HCT116 (cell line): Measurements from ENCODE around the gene NDUFB10. TPM values are rescaled to one million over a fixed set of nuclear protein-coding genes. Genes with fewer than 3 reads are reported as not detected.
A peak's percentile ranks its signal among the peaks of the same experiment; 100 is the strongest.

Experiments
- ATAC-seq: fragments of 200-7000 bp; cut with Tn5 transposase; 2 replicates; pipeline ENCODE4 v1.9.1; 2020; ENCODE audit warnings: mild to moderate bottlenecking, moderate library complexity
- BruUV-seq: library from RNA; stranded (reverse); fragments of 400-500 nt; replicated peaks from 2 replicates; lab custom pipeline; 2021; lab: Mats Ljungman, UMichigan
- CTCF ChIA-PET: fragments of 300-600 bp; sonication (Branson Sonifier 250); formaldehyde crosslinking; loops from one replicate; lab custom pipeline; 2021; ENCODE audit warnings: antibody characterized with exemption; lab: Charles Lee
- POLR2A ChIA-PET: fragments of 300-600, 350-600 bp; sonication (Branson Sonifier 250); formaldehyde crosslinking; loops from one replicate; lab custom pipeline; 2021; ENCODE audit warnings: antibody characterized with exemption; lab: Charles Lee
- RAD21 ChIA-PET, 2 experiments: fragments of 300-600 bp; sonication (Branson Sonifier 250); formaldehyde crosslinking; loops; one replicate each; lab custom pipeline; 2023; ENCODE audit warnings: low total read pairs in 2 of 2; ENCODE audit not compliant: uncharacterized antibody in 2 of 2, unreplicated experiment in 2 of 2, low non-redundant PET in 1 of 2; lab: Charles Lee
- DNase-seq: peaks from one replicate; pipeline ENCODE4 v3.0.0-alpha.2; 2010; ENCODE audit warnings: low read depth, low spot score
- H2AFZ ChIP-seq: fragments of 200-600 bp; shearing (Covaris generic), sonication (generic); 2 replicates; pipeline ENCODE4 v1.6.1; 2017; ENCODE audit warnings: low read depth, mixed run types, mixed read lengths, antibody characterized with exemption, low read length; ENCODE audit not compliant: poor library complexity, severe bottlenecking
- H3K27ac ChIP-seq: 2 replicates; pipeline ENCODE4 v1.5.1; 2012; ENCODE audit warnings: low read depth, low read length
- H3K27me3 ChIP-seq: fragments of 200-600 bp; sonication (generic); 2 replicates; pipeline ENCODE4 v1.6.1; 2016; ENCODE audit warnings: mixed run types, low read length, mixed read lengths; ENCODE audit not compliant: insufficient read depth
- H3K36me3 ChIP-seq, 2 experiments: fragments of 200-500 bp in 1 of 2; fragments of 200-600 bp in 1 of 2; sonication (Bioruptor generic) in 1 of 2; sonication (generic) in 1 of 2; 2 replicates each; pipeline versions ENCODE4 v1.5.1 to v1.6.1; 2014 to 2016; ENCODE audit warnings: low read length in 2 of 2, inconsistent platforms in 1 of 2, mixed read lengths in 1 of 2, mixed run types in 1 of 2; ENCODE audit not compliant: insufficient read depth in 2 of 2, control insufficient read depth in 1 of 2
- H3K4me1 ChIP-seq, 2 experiments: fragments of 200-600 bp in 1 of 2; sonication (generic) in 1 of 2; 2 replicates each; pipeline versions ENCODE4 v1.5.1 to v1.6.1; 2012 to 2017; ENCODE audit warnings: low read length in 2 of 2, inconsistent platforms in 1 of 2, mild to moderate bottlenecking in 1 of 2, mixed read lengths in 1 of 2, mixed run types in 1 of 2, moderate library complexity in 1 of 2; ENCODE audit not compliant: insufficient read depth in 2 of 2, control insufficient read depth in 1 of 2
- H3K4me2 ChIP-seq: fragments of 200-600 bp; sonication (generic); 2 replicates; pipeline ENCODE4 v1.6.1; 2017; ENCODE audit warnings: mixed run types, low read length, mixed read lengths
- H3K4me3 ChIP-seq, 2 experiments: fragments of 200-600 bp in 1 of 2; sonication (generic) in 1 of 2; replicated peaks in 1 of 2; 2 replicates each; pipeline ENCODE4 v1.5.1; 2011 to 2016; ENCODE audit warnings: low read length in 2 of 2, control low read depth in 1 of 2, low read depth in 1 of 2, mild to moderate bottlenecking in 1 of 2, mixed read lengths in 1 of 2, mixed run types in 1 of 2
- H3K79me2 ChIP-seq: fragments of 200-600 bp; sonication (generic); 2 replicates; pipeline ENCODE4 v1.6.1; 2017; ENCODE audit warnings: mild to moderate bottlenecking, mixed run types, low read length, moderate library complexity, mixed read lengths; ENCODE audit not compliant: insufficient read depth
- H3K9ac ChIP-seq: fragments of 200-600 bp; sonication (generic); 2 replicates; pipeline ENCODE4 v1.6.1; 2016; ENCODE audit warnings: low read length, mixed read lengths
- H3K9me2 ChIP-seq: fragments of 200-600 bp; sonication (generic), shearing (Covaris generic); 2 replicates; pipeline ENCODE4 v1.6.1; 2017; ENCODE audit warnings: mixed run types, mild to moderate bottlenecking, moderate library complexity; ENCODE audit not compliant: insufficient read depth
- H3K9me3 ChIP-seq, 2 experiments: fragments of 200-500 bp in 1 of 2; fragments of 200-600 bp in 1 of 2; sonication (Bioruptor generic) in 1 of 2; sonication (generic) in 1 of 2; 2 replicates each; pipeline ENCODE4 v1.6.1; 2014 to 2017; ENCODE audit warnings: low read length in 2 of 2, mixed read lengths in 2 of 2, inconsistent platforms in 1 of 2, low read depth in 1 of 2, mild to moderate bottlenecking in 1 of 2, mixed run types in 1 of 2, moderate library complexity in 1 of 2; ENCODE audit not compliant: control insufficient read depth in 1 of 2, insufficient read depth in 1 of 2
- H4K20me1 ChIP-seq: fragments of 200-600 bp; sonication (generic), shearing (Covaris generic); 2 replicates; pipeline ENCODE4 v1.6.1; 2017; ENCODE audit warnings: mixed run types, mild to moderate bottlenecking, moderate library complexity; ENCODE audit not compliant: insufficient read depth
- CBX3 ChIP-seq: IDR thresholded peaks from 2 replicates; pipeline ENCODE4 v1.6.1; 2012; ENCODE audit warnings: low read depth
- CEBPB ChIP-seq: IDR thresholded peaks from 2 replicates; pipeline ENCODE4 v1.6.1; 2012; ENCODE audit warnings: low read depth
- EGR1 ChIP-seq: IDR thresholded peaks from 2 replicates; pipeline ENCODE4 v1.6.1; 2012; ENCODE audit warnings: low read depth
- ELF1 ChIP-seq: IDR thresholded peaks from 2 replicates; pipeline ENCODE4 v1.6.1; 2012; ENCODE audit warnings: low read depth, borderline replicate concordance
- EZH2 ChIP-seq: fragments of 200-600 bp; sonication (generic); IDR thresholded peaks from 2 replicates; pipeline ENCODE4 v1.6.1; 2017; ENCODE audit warnings: antibody characterized with exemption, mixed run types
- EZH2phosphoT487 ChIP-seq: fragments of 200-600 bp; IDR thresholded peaks from 2 replicates; pipeline ENCODE4 v1.6.1; 2018; ENCODE audit warnings: antibody characterized with exemption, borderline replicate concordance
- FOSL1 ChIP-seq: IDR thresholded peaks from 2 replicates; pipeline ENCODE4 v1.6.1; 2012; ENCODE audit warnings: low read depth
- POLR2A ChIP-seq: IDR thresholded peaks from 2 replicates; pipeline ENCODE4 v1.7.0; 2011; ENCODE audit warnings: borderline replicate concordance; ENCODE audit not compliant: insufficient read depth, insufficient read length; ENCODE audit errors: extremely low read depth
- POLR2AphosphoS5 ChIP-seq: IDR thresholded peaks from 2 replicates; pipeline ENCODE4 v1.6.1; 2011; ENCODE audit warnings: mild to moderate bottlenecking, low read depth, low read length, moderate library complexity
- SRF ChIP-seq: IDR thresholded peaks from 2 replicates; pipeline ENCODE4 v1.6.1; 2012; ENCODE audit warnings: low read depth
- TCF7L2 ChIP-seq: IDR thresholded peaks from 2 replicates; pipeline ENCODE4 v1.7.0; 2011; ENCODE audit warnings: borderline replicate concordance, inconsistent platforms; ENCODE audit not compliant: insufficient read depth, insufficient read length; ENCODE audit errors: extremely low read depth
- YY1 ChIP-seq: IDR thresholded peaks from 2 replicates; pipeline ENCODE4 v1.6.1; 2011; ENCODE audit warnings: low read length, low read depth, moderate library complexity, mild to moderate bottlenecking; ENCODE audit not compliant: insufficient replicate concordance; ENCODE audit errors: extremely low read depth
- ZFX ChIP-seq: fragments of 450-650 bp; IDR thresholded peaks from 2 replicates; pipeline ENCODE4 v1.6.1; 2017
- ZNF274 ChIP-seq: fragments of 200-500 bp; sonication (Bioruptor generic); IDR thresholded peaks from 2 replicates; pipeline ENCODE4 v1.6.1; 2014; ENCODE audit warnings: mild to moderate bottlenecking, low read depth, low read length, inconsistent platforms
- intact Hi-C: fragments of 100-400 bp; cut with micrococcal nuclease; formaldehyde crosslinking; loops from 2 replicates; pipeline ENCODE4 v1.10.0; 2022
- total RNA-seq: library from RNA; stranded (reverse); gene quantifications from one replicate; pipeline ENCODE4 v1.2.1, GENCODE V29; 2021; ENCODE audit not compliant: unreplicated experiment
- TF ChIP-seq, protein P1 (sequence below): IDR thresholded peaks from 2 replicates; pipeline ENCODE4 v1.6.1; 2012; ENCODE audit warnings: low read depth
- TF ChIP-seq, protein P2 (sequence below): IDR thresholded peaks from 2 replicates; pipeline ENCODE4 v1.6.1; 2012
- TF ChIP-seq, protein P3 (sequence below): IDR thresholded peaks from 2 replicates; pipeline ENCODE4 v1.6.1; 2011; ENCODE audit warnings: mild to moderate bottlenecking, low read length, moderate library complexity; ENCODE audit not compliant: insufficient replicate concordance; ENCODE audit errors: extremely low read depth
- TF ChIP-seq, protein P4 (sequence below): IDR thresholded peaks from 2 replicates; pipeline ENCODE4 v1.6.1; 2012

Gene NDUFB10
- total RNA-seq, 1 experiment from 2014 or later, result 273 TPM

DNA sequence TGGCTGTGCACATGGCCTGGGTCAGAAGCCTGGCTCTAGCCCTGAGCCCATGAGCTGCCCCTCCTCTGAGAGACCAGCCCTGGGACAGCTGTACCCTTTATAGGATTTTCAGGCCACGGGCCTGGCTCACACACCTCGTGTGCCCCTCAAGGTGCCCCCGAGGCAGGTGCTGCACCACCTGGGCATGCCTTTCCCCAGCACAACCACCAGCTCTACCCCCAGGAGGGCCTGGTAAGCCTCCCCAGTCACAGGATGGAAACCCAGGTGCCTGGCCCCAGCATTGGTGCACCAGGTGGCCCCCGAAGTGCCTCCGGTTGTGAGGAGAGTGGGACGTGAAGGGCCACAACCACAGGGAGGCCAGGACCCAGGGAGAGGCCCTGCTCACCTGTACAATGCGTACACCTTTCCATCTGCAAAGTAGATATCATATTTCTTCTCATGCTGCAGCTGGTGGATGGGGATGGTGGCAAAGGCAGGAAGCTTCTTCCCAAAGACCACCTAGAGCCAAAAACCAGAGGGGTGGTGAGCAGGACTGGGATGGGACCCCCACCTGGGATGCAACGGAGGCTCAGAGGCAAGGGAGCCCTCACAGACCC, 44.0 kb downstream of the NDUFB10 start:
- TF ChIP-seq, protein P1, sequence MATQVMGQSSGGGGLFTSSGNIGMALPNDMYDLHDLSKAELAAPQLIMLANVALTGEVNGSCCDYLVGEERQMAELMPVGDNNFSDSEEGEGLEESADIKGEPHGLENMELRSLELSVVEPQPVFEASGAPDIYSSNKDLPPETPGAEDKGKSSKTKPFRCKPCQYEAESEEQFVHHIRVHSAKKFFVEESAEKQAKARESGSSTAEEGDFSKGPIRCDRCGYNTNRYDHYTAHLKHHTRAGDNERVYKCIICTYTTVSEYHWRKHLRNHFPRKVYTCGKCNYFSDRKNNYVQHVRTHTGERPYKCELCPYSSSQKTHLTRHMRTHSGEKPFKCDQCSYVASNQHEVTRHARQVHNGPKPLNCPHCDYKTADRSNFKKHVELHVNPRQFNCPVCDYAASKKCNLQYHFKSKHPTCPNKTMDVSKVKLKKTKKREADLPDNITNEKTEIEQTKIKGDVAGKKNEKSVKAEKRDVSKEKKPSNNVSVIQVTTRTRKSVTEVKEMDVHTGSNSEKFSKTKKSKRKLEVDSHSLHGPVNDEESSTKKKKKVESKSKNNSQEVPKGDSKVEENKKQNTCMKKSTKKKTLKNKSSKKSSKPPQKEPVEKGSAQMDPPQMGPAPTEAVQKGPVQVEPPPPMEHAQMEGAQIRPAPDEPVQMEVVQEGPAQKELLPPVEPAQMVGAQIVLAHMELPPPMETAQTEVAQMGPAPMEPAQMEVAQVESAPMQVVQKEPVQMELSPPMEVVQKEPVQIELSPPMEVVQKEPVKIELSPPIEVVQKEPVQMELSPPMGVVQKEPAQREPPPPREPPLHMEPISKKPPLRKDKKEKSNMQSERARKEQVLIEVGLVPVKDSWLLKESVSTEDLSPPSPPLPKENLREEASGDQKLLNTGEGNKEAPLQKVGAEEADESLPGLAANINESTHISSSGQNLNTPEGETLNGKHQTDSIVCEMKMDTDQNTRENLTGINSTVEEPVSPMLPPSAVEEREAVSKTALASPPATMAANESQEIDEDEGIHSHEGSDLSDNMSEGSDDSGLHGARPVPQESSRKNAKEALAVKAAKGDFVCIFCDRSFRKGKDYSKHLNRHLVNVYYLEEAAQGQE, result no peak
- TF ChIP-seq YY1 (no peak), TCF7L2 (no peak), POLR2A (no peak), EGR1 (no peak), CBX3 (no peak), EZH2phosphoT487 (no peak), SRF (no peak), EZH2 (no peak), ZFX (no peak), FOSL1 (no peak), POLR2AphosphoS5 (no peak), CEBPB (no peak), ZNF274 (no peak), ELF1 (no peak)
- TF ChIP-seq, protein P2, sequence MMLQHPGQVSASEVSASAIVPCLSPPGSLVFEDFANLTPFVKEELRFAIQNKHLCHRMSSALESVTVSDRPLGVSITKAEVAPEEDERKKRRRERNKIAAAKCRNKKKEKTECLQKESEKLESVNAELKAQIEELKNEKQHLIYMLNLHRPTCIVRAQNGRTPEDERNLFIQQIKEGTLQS, result no peak
- TF ChIP-seq, protein P3, sequence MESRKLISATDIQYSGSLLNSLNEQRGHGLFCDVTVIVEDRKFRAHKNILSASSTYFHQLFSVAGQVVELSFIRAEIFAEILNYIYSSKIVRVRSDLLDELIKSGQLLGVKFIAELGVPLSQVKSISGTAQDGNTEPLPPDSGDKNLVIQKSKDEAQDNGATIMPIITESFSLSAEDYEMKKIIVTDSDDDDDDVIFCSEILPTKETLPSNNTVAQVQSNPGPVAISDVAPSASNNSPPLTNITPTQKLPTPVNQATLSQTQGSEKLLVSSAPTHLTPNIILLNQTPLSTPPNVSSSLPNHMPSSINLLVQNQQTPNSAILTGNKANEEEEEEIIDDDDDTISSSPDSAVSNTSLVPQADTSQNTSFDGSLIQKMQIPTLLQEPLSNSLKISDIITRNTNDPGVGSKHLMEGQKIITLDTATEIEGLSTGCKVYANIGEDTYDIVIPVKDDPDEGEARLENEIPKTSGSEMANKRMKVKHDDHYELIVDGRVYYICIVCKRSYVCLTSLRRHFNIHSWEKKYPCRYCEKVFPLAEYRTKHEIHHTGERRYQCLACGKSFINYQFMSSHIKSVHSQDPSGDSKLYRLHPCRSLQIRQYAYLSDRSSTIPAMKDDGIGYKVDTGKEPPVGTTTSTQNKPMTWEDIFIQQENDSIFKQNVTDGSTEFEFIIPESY, result no peak
- TF ChIP-seq, protein P4, sequence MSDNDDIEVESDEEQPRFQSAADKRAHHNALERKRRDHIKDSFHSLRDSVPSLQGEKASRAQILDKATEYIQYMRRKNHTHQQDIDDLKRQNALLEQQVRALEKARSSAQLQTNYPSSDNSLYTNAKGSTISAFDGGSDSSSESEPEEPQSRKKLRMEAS, result no peak
- TF ChIP-seq, all 23 proteins: peak for 0
- no peaks in the 10 kb centered on the region for H3K27me3 ChIP-seq
- peak overlapping the region; percentile 19; the same call in 1 of the 2 replicates for H3K27ac ChIP-seq
- ChIA-PET RAD21 (interaction anchor here in 1 of 2 experiments (1.0 kb wide), 1 partner anchor 137 kb away, joined by 7 read pairs; no protein-coding TSS in a partner anchor), POLR2A (interaction anchor here (0.8 to 2.6 kb wide), 5 partner anchors 11 to 152 kb away, joined by 3 to 10 read pairs (median 6); partner anchors contain the start of genes RPS2 and TRAF7), CTCF (interaction anchor here (0.8 to 1.6 kb wide), 10 partner anchors 12 to 141 kb away, joined by 3 to 20 read pairs (median 4); partner anchors contain the start of gene TBL3)
- peak overlapping the region; percentile 8; the same call in 1 of the 2 replicates for H3K4me2 ChIP-seq
- DNase-seq (no peak), ATAC-seq (no peak)
- no peaks in the 10 kb centered on the region for H3K9me3 ChIP-seq
- H3K36me3 ChIP-seq, result peaks cover 23 to 46% of the 10 kb centered on the region in 2 experiments; a peak in 3 of 4 replicates
- BruUV-seq, result no TSS peak
- peaks cover 4% of the 10 kb centered on the region; the same call in 1 of the 2 replicates for H4K20me1 ChIP-seq
- peaks cover 70% of the 10 kb centered on the region for H3K79me2 ChIP-seq
- no peak overlapping the region for H3K4me3 ChIP-seq
- no peak overlapping the region for H3K9ac ChIP-seq
- H2AFZ ChIP-seq, result no peak overlapping the region
- intact Hi-C loops, result loop anchor here (5.0 kb wide), 1 partner anchor 139 kb away; no protein-coding TSS in a partner anchor
- peaks cover 20 to 45% of the 10 kb centered on the region in 2 experiments for H3K4me1 ChIP-seq
- no peaks in the 10 kb centered on the region for H3K9me2 ChIP-seq
